Measurements from ENCODE around the gene SUGT1.
A peak's percentile ranks its signal among the peaks of the same experiment; 100 is the strongest.
"Not testable (repeated sequence)": the region's sequence is repeated elsewhere in the genome, so short reads cannot be mapped to it uniquely, and the experiment has no call there.

The SUGT1 gene

GRCh38 chr13:52706081-52706480 lies 53.4 kb downstream of the SUGT1 start:
- Mint-ChIP-seq H3K27ac (no peak overlapping the region), H3K4me3 (no peak overlapping the region), H3K4me1 (no peaks in the 10 kb centered on the region), H3K9me3 (no peaks in the 10 kb centered on the region), H3K36me3 (no peaks in the 10 kb centered on the region)
- no peak for DNase-seq (ENCODE audit: low spot score in 2 of 2)
- ATAC-seq: no peak

DNA sequence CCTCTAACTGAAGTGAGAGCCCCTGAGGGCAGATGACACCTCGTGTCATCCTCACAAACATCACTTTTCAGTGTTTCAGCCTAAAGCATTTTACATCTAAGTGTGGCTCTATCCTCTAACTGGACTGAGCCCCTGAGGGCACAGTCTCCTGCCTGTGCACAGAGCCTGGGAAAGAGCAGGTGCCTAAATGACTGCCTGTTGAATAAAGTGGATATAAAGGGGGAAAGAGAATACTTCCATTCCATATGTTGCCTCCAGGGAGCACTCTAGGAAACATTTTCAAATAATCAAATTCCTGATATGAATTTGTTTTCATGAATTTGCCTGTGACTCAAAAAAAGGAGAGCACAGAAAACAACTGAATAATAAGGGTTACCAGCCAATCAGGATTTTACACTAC lies 54.7 kb downstream of the SUGT1 start:
- Mint-ChIP-seq H3K36me3 (no peaks in the 10 kb centered on the region), H3K4me3 (no peak overlapping the region), H3K4me1 (no peaks in the 10 kb centered on the region), H3K9me3 (no peaks in the 10 kb centered on the region), H3K27ac (no peak overlapping the region)
- DNase-seq (ENCODE audit: low spot score in 2 of 2): no peak
- no peak for ATAC-seq

GRCh38 chr13:52708266-52708665 lies 55.6 kb downstream of the SUGT1 start:
- not testable (repeated sequence) for H3K36me3 Mint-ChIP-seq; ATAC-seq; H3K9me3 Mint-ChIP-seq; DNase-seq (ENCODE audit: low spot score in 2 of 2); H3K27ac Mint-ChIP-seq; H3K4me3 Mint-ChIP-seq; H3K4me1 Mint-ChIP-seq

GRCh38 chr13:52711286-52711685 lies 58.6 kb downstream of the SUGT1 start:
- no peaks in the 10 kb centered on the region for H3K4me1 Mint-ChIP-seq
- ATAC-seq (no peak), DNase-seq (ENCODE audit: low spot score in 2 of 2) (no peak)
- H3K27ac Mint-ChIP-seq: no peak overlapping the region
- H3K4me3 Mint-ChIP-seq: no peak overlapping the region
- no peaks in the 10 kb centered on the region for H3K36me3 Mint-ChIP-seq
- H3K9me3 Mint-ChIP-seq: no peaks in the 10 kb centered on the region

- H3K9me3 Mint-ChIP-seq: no peaks in the 10 kb centered on the region
- no peaks in the 10 kb centered on the region for H3K36me3 Mint-ChIP-seq
- DNase-seq (ENCODE audit: low spot score in 2 of 2) (no peak), ATAC-seq (no peak)
- no peaks in the 10 kb centered on the region for H3K4me1 Mint-ChIP-seq
- H3K27ac Mint-ChIP-seq: no peak overlapping the region
- H3K4me3 Mint-ChIP-seq: no peak overlapping the region
Measured at GRCh38 chr13:52712385-52712784, 59.7 kb downstream of the SUGT1 start.

- no peak for DNase-seq (ENCODE audit: low spot score in 2 of 2)
- no peaks in the 10 kb centered on the region for H3K36me3 Mint-ChIP-seq
- H3K27ac Mint-ChIP-seq: no peak overlapping the region
- no peak for ATAC-seq
- no peaks in the 10 kb centered on the region for H3K4me1 Mint-ChIP-seq
- no peak overlapping the region for H3K4me3 Mint-ChIP-seq
- H3K9me3 Mint-ChIP-seq: peaks cover 9% of the 10 kb centered on the region
Measured at GRCh38 chr13:52713894-52714293, 61.3 kb downstream of the SUGT1 start.

DNA sequence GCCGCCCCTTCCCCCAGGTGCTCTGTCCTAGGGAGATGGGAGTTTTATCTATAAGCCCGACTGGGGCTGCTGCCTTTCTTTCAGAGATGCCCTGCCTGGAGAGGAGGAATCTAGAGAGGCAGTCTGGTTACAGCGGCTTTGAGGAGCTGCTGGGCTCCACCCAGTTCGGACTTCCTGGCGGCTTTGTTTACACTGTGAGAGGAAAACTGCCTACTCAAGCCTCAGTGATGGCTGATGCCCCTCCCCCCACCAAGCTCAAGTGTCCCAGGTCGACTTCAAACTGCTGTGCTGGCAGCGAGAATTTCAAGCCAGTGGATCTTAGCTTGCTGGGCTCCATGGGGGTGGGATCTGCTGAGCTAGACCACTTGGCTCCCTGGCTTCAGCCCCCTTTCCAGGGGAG lies 68.3 kb downstream of the SUGT1 start:
- not testable (repeated sequence) for H3K4me3 Mint-ChIP-seq

DNA sequence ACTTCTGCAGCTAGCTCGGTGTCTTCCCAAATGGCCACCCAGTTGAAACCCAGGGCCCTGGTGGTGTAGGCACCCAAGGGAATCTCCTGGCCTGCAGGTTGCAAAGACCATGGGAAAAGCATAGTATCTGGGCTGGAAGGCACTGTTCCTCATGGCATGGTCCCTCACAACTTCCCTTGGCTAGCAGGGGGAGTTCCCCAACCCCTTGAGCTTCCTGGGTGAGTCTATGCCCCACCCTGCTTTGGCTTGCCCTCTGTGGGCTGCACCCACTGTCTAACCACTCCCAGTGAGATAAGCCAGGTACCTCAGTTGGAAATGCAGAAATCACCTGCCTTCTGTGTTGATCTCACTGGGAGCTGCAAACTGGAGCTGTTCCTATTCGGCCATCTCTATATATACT lies 68.7 kb downstream of the SUGT1 start:
- peaks cover 17% of the 10 kb centered on the region for H3K9me3 Mint-ChIP-seq
- not testable (repeated sequence) for H3K4me3 Mint-ChIP-seq; DNase-seq (ENCODE audit: low spot score in 2 of 2); H3K4me1 Mint-ChIP-seq; ATAC-seq; H3K27ac Mint-ChIP-seq; H3K36me3 Mint-ChIP-seq

More for the DNA sequence above, 68.3 kb downstream of the SUGT1 start:
- H3K4me1 Mint-ChIP-seq; H3K27ac Mint-ChIP-seq; ATAC-seq; H3K36me3 Mint-ChIP-seq; DNase-seq (ENCODE audit: low spot score in 2 of 2): not testable (repeated sequence)
- H3K9me3 Mint-ChIP-seq: peaks cover 17% of the 10 kb centered on the region

GRCh38 chr13:52723181-52723580 lies 70.5 kb downstream of the SUGT1 start:
- peaks cover 13% of the 10 kb centered on the region for H3K9me3 Mint-ChIP-seq
- no peak overlapping the region for H3K4me3 Mint-ChIP-seq
- no peaks in the 10 kb centered on the region for H3K36me3 Mint-ChIP-seq
- no peaks in the 10 kb centered on the region for H3K4me1 Mint-ChIP-seq
- no peak overlapping the region for H3K27ac Mint-ChIP-seq
- ATAC-seq (no peak), DNase-seq (ENCODE audit: low spot score in 2 of 2) (no peak)

DNA sequence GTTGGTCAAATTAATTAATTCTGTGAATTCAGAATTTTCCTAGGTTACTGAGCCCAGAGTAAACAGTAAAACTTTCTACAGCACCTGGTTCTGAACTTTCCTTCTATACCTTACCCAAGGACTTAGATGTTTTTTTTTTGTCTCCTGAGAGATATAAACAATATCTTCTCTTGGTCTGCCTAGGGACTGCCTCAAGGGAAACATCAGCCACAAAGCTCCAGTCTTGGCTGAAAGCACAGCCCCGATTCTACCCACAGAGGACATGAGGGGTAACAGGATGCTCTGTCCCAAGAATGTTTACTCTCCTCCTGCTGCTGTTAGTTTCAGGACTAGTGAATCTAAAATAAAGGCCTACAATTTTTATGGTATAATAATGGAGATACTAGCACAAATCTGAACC lies 72.7 kb downstream of the SUGT1 start:
- ATAC-seq (no peak), DNase-seq (ENCODE audit: low spot score in 2 of 2) (no peak)
- Mint-ChIP-seq H3K4me3 (no peak overlapping the region), H3K9me3 (no peaks in the 10 kb centered on the region), H3K36me3 (no peaks in the 10 kb centered on the region), H3K4me1 (no peaks in the 10 kb centered on the region), H3K27ac (no peak overlapping the region)

- no peaks in the 10 kb centered on the region for H3K9me3 Mint-ChIP-seq
- no peaks in the 10 kb centered on the region for H3K36me3 Mint-ChIP-seq
- ATAC-seq (no peak), DNase-seq (ENCODE audit: low spot score in 2 of 2) (no peak)
- H3K4me3 Mint-ChIP-seq: no peak overlapping the region
- no peak overlapping the region for H3K27ac Mint-ChIP-seq
- H3K4me1 Mint-ChIP-seq: no peaks in the 10 kb centered on the region
Measured at GRCh38 chr13:52726258-52726657, 73.6 kb downstream of the SUGT1 start.

GRCh38 chr13:52734075-52734623 lies 81.5 kb downstream of the SUGT1 start:
- ATAC-seq: peak; percentile 46
- no peak for DNase-seq (ENCODE audit: low spot score in 2 of 2)
- H3K4me1 Mint-ChIP-seq: no peaks in the 10 kb centered on the region
- no peaks in the 10 kb centered on the region for H3K9me3 Mint-ChIP-seq
- H3K27ac Mint-ChIP-seq: no peak overlapping the region
- no peaks in the 10 kb centered on the region for H3K36me3 Mint-ChIP-seq
- H3K4me3 Mint-ChIP-seq: no peak overlapping the region

DNA sequence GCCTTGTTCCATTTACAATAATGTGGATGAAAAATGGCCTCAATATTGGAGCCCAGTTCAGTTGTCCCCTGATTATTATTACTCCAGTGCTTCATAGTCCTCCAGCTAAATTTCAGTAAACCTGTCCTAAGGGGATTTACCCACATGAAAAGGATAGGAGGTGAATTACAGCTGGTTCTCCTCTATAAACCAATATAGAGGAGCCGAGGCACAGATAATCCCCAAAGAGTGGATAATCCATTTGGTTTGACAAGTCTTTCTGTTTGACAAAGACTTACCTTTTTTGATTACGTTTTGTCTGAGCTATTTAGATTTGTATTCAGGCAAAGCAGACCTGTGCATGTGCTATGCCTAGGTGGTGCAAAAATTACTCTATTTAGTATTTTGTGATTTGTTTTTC lies 84.3 kb downstream of the SUGT1 start:
- Mint-ChIP-seq H3K27ac (no peak overlapping the region), H3K36me3 (no peaks in the 10 kb centered on the region), H3K4me3 (no peak overlapping the region), H3K9me3 (no peaks in the 10 kb centered on the region), H3K4me1 (peaks cover 6% of the 10 kb centered on the region)
- ATAC-seq (no peak), DNase-seq (ENCODE audit: low spot score in 2 of 2) (no peak)

GRCh38 chr13:52737451-52737850 lies 84.8 kb downstream of the SUGT1 start:
- H3K27ac Mint-ChIP-seq: no peak overlapping the region
- DNase-seq (ENCODE audit: low spot score in 2 of 2) (no peak), ATAC-seq (no peak)

DNA sequence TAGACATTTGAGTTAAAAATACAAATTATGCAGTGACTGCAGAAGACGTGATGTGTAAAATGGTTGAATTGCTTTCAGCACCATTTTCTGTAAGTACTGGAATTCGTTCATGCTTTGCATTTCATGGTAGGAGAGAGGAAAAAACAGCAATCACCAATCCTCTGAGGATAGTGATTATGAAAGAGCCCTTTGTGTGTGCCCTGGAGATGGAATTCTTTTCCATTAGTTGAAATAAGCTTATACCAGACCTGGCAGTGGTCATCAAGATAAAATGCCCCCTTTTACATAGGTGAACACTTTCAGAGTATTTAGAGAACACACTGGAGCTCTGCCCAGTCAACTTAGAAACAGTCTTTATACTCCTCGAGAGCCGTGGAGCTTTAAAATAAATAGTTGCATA lies 85.3 kb downstream of the SUGT1 start:
- Mint-ChIP-seq H3K9me3 (no peaks in the 10 kb centered on the region), H3K4me3 (no peak overlapping the region), H3K27ac (no peak overlapping the region), H3K36me3 (no peaks in the 10 kb centered on the region), H3K4me1 (peaks cover 6% of the 10 kb centered on the region)
- no peak for ATAC-seq
- DNase-seq (ENCODE audit: low spot score in 2 of 2): no peak

More at GRCh38 chr13:52737451-52737850, 84.8 kb downstream of the SUGT1 start:
- no peaks in the 10 kb centered on the region for H3K9me3 Mint-ChIP-seq
- H3K4me3 Mint-ChIP-seq: no peak overlapping the region
- H3K36me3 Mint-ChIP-seq: no peaks in the 10 kb centered on the region
- H3K4me1 Mint-ChIP-seq: peaks cover 6% of the 10 kb centered on the region

- Mint-ChIP-seq H3K9me3 (no peaks in the 10 kb centered on the region), H3K4me3 (no peak overlapping the region), H3K4me1 (peaks cover 6% of the 10 kb centered on the region), H3K27ac (no peak overlapping the region), H3K36me3 (no peaks in the 10 kb centered on the region)
- peak; percentile 36 for ATAC-seq
- peak in 1 of 2 donors; percentile 51 for DNase-seq (ENCODE audit: low spot score in 2 of 2)
Measured at GRCh38 chr13:52738719-52739467, 86.3 kb downstream of the SUGT1 start.
